Measurements from ENCODE around the gene CMTM4.
"Not testable (repeated sequence)": the region's sequence is repeated elsewhere in the genome, so short reads cannot be mapped to it uniquely, and the experiment has no call there.

Gene CMTM4

GRCh38 chr16:66693149-66693548 lies 3.4 kb downstream of the CMTM4 start:
- no peak overlapping the region for H3K9ac ChIP-seq (ENCODE audit: low read depth in 1 of 2, low read length in 2 of 2)
- H3K4me1 ChIP-seq (ENCODE audit: control insufficient read depth in 2 of 2, insufficient read depth in 2 of 2, low read length in 2 of 2) = peaks cover 18 to 38% of the 10 kb centered on the region in 2 donors
- H3K27me3 ChIP-seq (ENCODE audit: control insufficient read depth in 2 of 2, insufficient read depth in 2 of 2, low read length in 2 of 2) = peaks cover 0 to 2% of the 10 kb centered on the region in 2 donors
- no peaks in the 10 kb centered on the region for H3K36me3 ChIP-seq (ENCODE audit: control insufficient read depth in 2 of 2, insufficient read depth in 2 of 2, low read length in 2 of 2)
- H3K9me3 ChIP-seq (ENCODE audit: control insufficient read depth in 2 of 2, low read length in 2 of 2) = no peaks in the 10 kb centered on the region
- H3K27ac ChIP-seq (ENCODE audit: low read depth in 2 of 2, low read length in 2 of 2) = no peak overlapping the region
- H3K4me3 ChIP-seq (ENCODE audit: low read length in 2 of 2) = no peak overlapping the region

- Histone ChIP-seq H3K27me3 (ENCODE audit: control insufficient read depth in 2 of 2, insufficient read depth in 2 of 2, low read length in 2 of 2) (peaks cover 0 to 1% of the 10 kb centered on the region in 2 donors), H3K4me1 (ENCODE audit: control insufficient read depth in 2 of 2, insufficient read depth in 2 of 2, low read length in 2 of 2) (peaks cover 16 to 40% of the 10 kb centered on the region in 2 donors), H3K4me3 (ENCODE audit: low read length in 2 of 2) (no peak overlapping the region), H3K36me3 (ENCODE audit: control insufficient read depth in 2 of 2, insufficient read depth in 2 of 2, low read length in 2 of 2) (no peaks in the 10 kb centered on the region), H3K27ac (ENCODE audit: low read depth in 2 of 2, low read length in 2 of 2) (no peak overlapping the region), H3K9ac (ENCODE audit: low read depth in 1 of 2, low read length in 2 of 2) (no peak overlapping the region), H3K9me3 (ENCODE audit: control insufficient read depth in 2 of 2, low read length in 2 of 2) (no peaks in the 10 kb centered on the region)
These were observed 4.2 kb downstream of the CMTM4 start for GRCh38 chr16:66692341-66692740.

GRCh38 chr16:66691234-66691633 lies 5.3 kb downstream of the CMTM4 start:
- H3K27ac ChIP-seq (ENCODE audit: low read depth in 2 of 2, low read length in 2 of 2) = peak overlapping the region in 1 of 2 donors; percentile 39
- no peaks in the 10 kb centered on the region for H3K27me3 ChIP-seq (ENCODE audit: control insufficient read depth in 2 of 2, insufficient read depth in 2 of 2, low read length in 2 of 2)
- no peak overlapping the region for H3K4me3 ChIP-seq (ENCODE audit: low read length in 2 of 2)
- H3K9ac ChIP-seq (ENCODE audit: low read depth in 1 of 2, low read length in 2 of 2) = no peak overlapping the region
- H3K4me1 ChIP-seq (ENCODE audit: control insufficient read depth in 2 of 2, insufficient read depth in 2 of 2, low read length in 2 of 2) = peaks cover 11 to 38% of the 10 kb centered on the region in 2 donors
- H3K36me3 ChIP-seq (ENCODE audit: control insufficient read depth in 2 of 2, insufficient read depth in 2 of 2, low read length in 2 of 2) = no peaks in the 10 kb centered on the region
- H3K9me3 ChIP-seq (ENCODE audit: control insufficient read depth in 2 of 2, low read length in 2 of 2) = no peaks in the 10 kb centered on the region

GRCh38 chr16:66690106-66690847 lies 6.3 kb downstream of the CMTM4 start:
- H3K9ac ChIP-seq (ENCODE audit: low read depth in 1 of 2, low read length in 2 of 2) = no peak overlapping the region
- no peaks in the 10 kb centered on the region for H3K9me3 ChIP-seq (ENCODE audit: control insufficient read depth in 2 of 2, low read length in 2 of 2)
- no peaks in the 10 kb centered on the region for H3K27me3 ChIP-seq (ENCODE audit: control insufficient read depth in 2 of 2, insufficient read depth in 2 of 2, low read length in 2 of 2)
- H3K4me3 ChIP-seq (ENCODE audit: low read length in 2 of 2) = no peak overlapping the region
- H3K4me1 ChIP-seq (ENCODE audit: control insufficient read depth in 2 of 2, insufficient read depth in 2 of 2, low read length in 2 of 2) = peaks cover 6 to 30% of the 10 kb centered on the region in 2 donors
- H3K36me3 ChIP-seq (ENCODE audit: control insufficient read depth in 2 of 2, insufficient read depth in 2 of 2, low read length in 2 of 2) = no peaks in the 10 kb centered on the region
- no peak overlapping the region for H3K27ac ChIP-seq (ENCODE audit: low read depth in 2 of 2, low read length in 2 of 2)

GRCh38 chr16:66689282-66689681 lies 7.3 kb downstream of the CMTM4 start:
- H3K27me3 ChIP-seq (ENCODE audit: control insufficient read depth in 2 of 2, insufficient read depth in 2 of 2, low read length in 2 of 2) = no peaks in the 10 kb centered on the region
- no peak overlapping the region for H3K27ac ChIP-seq (ENCODE audit: low read depth in 2 of 2, low read length in 2 of 2)
- no peaks in the 10 kb centered on the region for H3K36me3 ChIP-seq (ENCODE audit: control insufficient read depth in 2 of 2, insufficient read depth in 2 of 2, low read length in 2 of 2)
- no peak overlapping the region for H3K9ac ChIP-seq (ENCODE audit: low read depth in 1 of 2, low read length in 2 of 2)
- H3K4me1 ChIP-seq (ENCODE audit: control insufficient read depth in 2 of 2, insufficient read depth in 2 of 2, low read length in 2 of 2) = peaks cover 0 to 23% of the 10 kb centered on the region in 2 donors
- H3K9me3 ChIP-seq (ENCODE audit: control insufficient read depth in 2 of 2, low read length in 2 of 2) = no peaks in the 10 kb centered on the region
- no peak overlapping the region for H3K4me3 ChIP-seq (ENCODE audit: low read length in 2 of 2)

- no peaks in the 10 kb centered on the region for H3K36me3 ChIP-seq (ENCODE audit: control insufficient read depth in 2 of 2, insufficient read depth in 2 of 2, low read length in 2 of 2)
- no peak overlapping the region for H3K27ac ChIP-seq (ENCODE audit: low read depth in 2 of 2, low read length in 2 of 2)
- no peak overlapping the region for H3K9ac ChIP-seq (ENCODE audit: low read depth in 1 of 2, low read length in 2 of 2)
- H3K9me3 ChIP-seq (ENCODE audit: control insufficient read depth in 2 of 2, low read length in 2 of 2) = no peaks in the 10 kb centered on the region
- no peaks in the 10 kb centered on the region for H3K27me3 ChIP-seq (ENCODE audit: control insufficient read depth in 2 of 2, insufficient read depth in 2 of 2, low read length in 2 of 2)
- no peak overlapping the region for H3K4me3 ChIP-seq (ENCODE audit: low read length in 2 of 2)
- peaks cover 0 to 19% of the 10 kb centered on the region in 2 donors for H3K4me1 ChIP-seq (ENCODE audit: control insufficient read depth in 2 of 2, insufficient read depth in 2 of 2, low read length in 2 of 2)
These were observed 8.5 kb downstream of the CMTM4 start for GRCh38 chr16:66687906-66688625.

- not testable (repeated sequence) for H3K27ac ChIP-seq (ENCODE audit: low read depth in 2 of 2, low read length in 2 of 2); H3K9ac ChIP-seq (ENCODE audit: low read depth in 1 of 2, low read length in 2 of 2); H3K9me3 ChIP-seq (ENCODE audit: control insufficient read depth in 2 of 2, low read length in 2 of 2); H3K27me3 ChIP-seq (ENCODE audit: control insufficient read depth in 2 of 2, insufficient read depth in 2 of 2, low read length in 2 of 2); H3K4me3 ChIP-seq (ENCODE audit: low read length in 2 of 2); H3K36me3 ChIP-seq (ENCODE audit: control insufficient read depth in 2 of 2, insufficient read depth in 2 of 2, low read length in 2 of 2)
- peaks cover 0 to 13% of the 10 kb centered on the region in 2 donors for H3K4me1 ChIP-seq (ENCODE audit: control insufficient read depth in 2 of 2, insufficient read depth in 2 of 2, low read length in 2 of 2)
These were observed 10.9 kb downstream of the CMTM4 start for GRCh38 chr16:66685501-66686115.

- Histone ChIP-seq H3K4me1 (ENCODE audit: control insufficient read depth in 2 of 2, insufficient read depth in 2 of 2, low read length in 2 of 2) (no peaks in the 10 kb centered on the region), H3K27ac (ENCODE audit: low read depth in 2 of 2, low read length in 2 of 2) (no peak overlapping the region), H3K27me3 (ENCODE audit: control insufficient read depth in 2 of 2, insufficient read depth in 2 of 2, low read length in 2 of 2) (no peaks in the 10 kb centered on the region), H3K9ac (ENCODE audit: low read depth in 1 of 2, low read length in 2 of 2) (no peak overlapping the region), H3K9me3 (ENCODE audit: control insufficient read depth in 2 of 2, low read length in 2 of 2) (no peaks in the 10 kb centered on the region), H3K36me3 (ENCODE audit: control insufficient read depth in 2 of 2, insufficient read depth in 2 of 2, low read length in 2 of 2) (peaks cover 0 to 5% of the 10 kb centered on the region in 2 donors), H3K4me3 (ENCODE audit: low read length in 2 of 2) (no peak overlapping the region)
These were observed 14.3 kb downstream of the CMTM4 start for GRCh38 chr16:66682271-66682670.

- H3K9me3 ChIP-seq (ENCODE audit: control insufficient read depth in 2 of 2, low read length in 2 of 2) = no peaks in the 10 kb centered on the region
- no peak overlapping the region for H3K4me3 ChIP-seq (ENCODE audit: low read length in 2 of 2)
- H3K4me1 ChIP-seq (ENCODE audit: control insufficient read depth in 2 of 2, insufficient read depth in 2 of 2, low read length in 2 of 2) = no peaks in the 10 kb centered on the region
- no peak overlapping the region for H3K27ac ChIP-seq (ENCODE audit: low read depth in 2 of 2, low read length in 2 of 2)
- H3K27me3 ChIP-seq (ENCODE audit: control insufficient read depth in 2 of 2, insufficient read depth in 2 of 2, low read length in 2 of 2) = no peaks in the 10 kb centered on the region
- no peak overlapping the region for H3K9ac ChIP-seq (ENCODE audit: low read depth in 1 of 2, low read length in 2 of 2)
- peaks cover 0 to 5% of the 10 kb centered on the region in 2 donors for H3K36me3 ChIP-seq (ENCODE audit: control insufficient read depth in 2 of 2, insufficient read depth in 2 of 2, low read length in 2 of 2)
These were observed 14.9 kb downstream of the CMTM4 start for GRCh38 chr16:66681676-66682075.

- Histone ChIP-seq H3K36me3 (ENCODE audit: control insufficient read depth in 2 of 2, insufficient read depth in 2 of 2, low read length in 2 of 2) (peaks cover 0 to 5% of the 10 kb centered on the region in 2 donors), H3K4me1 (ENCODE audit: control insufficient read depth in 2 of 2, insufficient read depth in 2 of 2, low read length in 2 of 2) (no peaks in the 10 kb centered on the region), H3K9ac (ENCODE audit: low read depth in 1 of 2, low read length in 2 of 2) (no peak overlapping the region), H3K4me3 (ENCODE audit: low read length in 2 of 2) (no peak overlapping the region), H3K27ac (ENCODE audit: low read depth in 2 of 2, low read length in 2 of 2) (no peak overlapping the region), H3K9me3 (ENCODE audit: control insufficient read depth in 2 of 2, low read length in 2 of 2) (no peaks in the 10 kb centered on the region), H3K27me3 (ENCODE audit: control insufficient read depth in 2 of 2, insufficient read depth in 2 of 2, low read length in 2 of 2) (no peaks in the 10 kb centered on the region)
These were observed 18.2 kb downstream of the CMTM4 start for GRCh38 chr16:66678337-66678736.

All from mucosa of rectum (tissue), 2 donors.